Measurements from ENCODE around the gene TAF8. TPM values are rescaled to one million over a fixed set of nuclear protein-coding genes. Genes with fewer than 3 reads are reported as not detected.

TAF8 gene
- total and polyA plus RNA-seq, 3 experiments from 2014 or later, result 20.5 to 42.6 (median 41.7) TPM

DNA sequence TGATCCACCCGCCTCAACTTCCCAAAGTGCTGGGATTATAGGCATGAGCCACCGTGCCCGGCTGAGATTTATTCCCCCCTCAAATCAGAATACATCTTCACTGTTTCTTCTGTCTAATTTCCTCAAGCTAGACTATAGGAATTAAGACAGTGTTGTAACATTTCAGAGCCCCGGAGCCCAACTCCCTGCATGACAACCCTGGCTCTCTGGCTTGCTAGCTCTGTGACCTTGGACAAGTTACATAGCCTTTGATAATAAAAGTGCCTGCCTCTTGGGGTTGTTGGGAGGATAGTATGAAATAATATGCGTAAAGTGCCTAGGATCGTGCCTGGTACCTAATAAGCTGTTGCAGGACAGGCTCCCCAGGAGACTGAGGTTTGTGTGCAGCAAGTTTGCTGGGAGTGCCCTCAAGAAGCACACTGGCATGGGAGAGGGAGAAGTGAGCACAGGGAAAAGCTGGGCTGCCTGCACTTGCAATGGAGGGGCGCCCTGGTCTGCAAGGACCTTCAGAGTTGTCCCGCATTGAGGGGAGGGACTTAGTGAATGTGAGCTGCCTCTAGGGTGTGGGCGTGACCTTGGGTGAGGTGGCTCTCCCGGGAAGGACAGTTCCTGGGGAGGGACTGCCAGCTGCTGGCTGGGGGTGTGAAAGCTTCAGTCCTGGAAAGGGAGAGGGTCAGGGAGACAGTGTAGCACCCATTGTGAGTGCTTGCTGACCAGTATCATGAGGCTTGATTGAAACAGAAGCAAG, 43.4 kb downstream of the TAF8 start:
- Mint-ChIP-seq H3K4me3 (no peak overlapping the region), H3K36me3 (peaks cover 0 to 3% (median 0%) of the 10 kb centered on the region in 3 donors), H3K4me1 (no peaks in the 10 kb centered on the region), H3K27ac (no peak overlapping the region), H3K9me3 (no peaks in the 10 kb centered on the region), H3K27me3 (peaks cover 0 to 3% of the 10 kb centered on the region in 2 donors)
- no peaks in the 10 kb centered on the region for H3K36me3 ChIP-seq (ENCODE audit: insufficient read depth, low read length)
- no peak for DNase-seq
- no peak overlapping the region for H3K27ac ChIP-seq (ENCODE audit: low read depth, low read length)
- H3K4me1 ChIP-seq (ENCODE audit: insufficient read depth, low read length), result no peaks in the 10 kb centered on the region
- no peaks in the 10 kb centered on the region for H3K9me3 ChIP-seq (ENCODE audit: low read length)
- H3K4me3 ChIP-seq (ENCODE audit: low read length), result no peak overlapping the region
- H3K27me3 ChIP-seq (ENCODE audit: insufficient read depth, low read length, poor library complexity, severe bottlenecking), result no peaks in the 10 kb centered on the region
- POLR2A ChIA-PET, result no interaction called here
- CTCF ChIA-PET, result interaction anchor here (1.5 to 1.7 kb wide), 2 partner anchors 11 to 13 kb away, joined by 3 to 8 read pairs; no protein-coding TSS in a partner anchor

DNA sequence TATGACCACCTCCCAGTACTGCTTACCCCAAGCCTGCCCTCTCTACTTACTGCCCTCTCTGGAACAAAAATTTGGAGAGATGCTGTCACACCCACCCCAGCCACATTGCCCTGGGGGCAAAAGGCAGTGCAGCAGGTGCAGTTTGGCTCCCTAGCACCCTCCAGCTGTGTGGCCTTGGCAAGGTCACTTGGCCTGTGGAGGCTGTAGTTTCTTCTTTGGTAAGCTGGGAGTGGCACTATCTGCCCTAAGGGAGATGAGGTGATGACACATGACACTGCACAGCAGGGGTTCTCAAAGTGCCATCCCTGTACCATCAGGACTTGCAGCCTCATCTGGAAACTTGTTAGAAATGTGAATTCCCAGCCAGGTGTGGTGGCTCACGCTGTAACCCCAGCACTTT, 44.8 kb downstream of the TAF8 start:
- H3K4me3 Mint-ChIP-seq, result no peak overlapping the region
- POLR2A ChIA-PET, result no interaction called here

DNA sequence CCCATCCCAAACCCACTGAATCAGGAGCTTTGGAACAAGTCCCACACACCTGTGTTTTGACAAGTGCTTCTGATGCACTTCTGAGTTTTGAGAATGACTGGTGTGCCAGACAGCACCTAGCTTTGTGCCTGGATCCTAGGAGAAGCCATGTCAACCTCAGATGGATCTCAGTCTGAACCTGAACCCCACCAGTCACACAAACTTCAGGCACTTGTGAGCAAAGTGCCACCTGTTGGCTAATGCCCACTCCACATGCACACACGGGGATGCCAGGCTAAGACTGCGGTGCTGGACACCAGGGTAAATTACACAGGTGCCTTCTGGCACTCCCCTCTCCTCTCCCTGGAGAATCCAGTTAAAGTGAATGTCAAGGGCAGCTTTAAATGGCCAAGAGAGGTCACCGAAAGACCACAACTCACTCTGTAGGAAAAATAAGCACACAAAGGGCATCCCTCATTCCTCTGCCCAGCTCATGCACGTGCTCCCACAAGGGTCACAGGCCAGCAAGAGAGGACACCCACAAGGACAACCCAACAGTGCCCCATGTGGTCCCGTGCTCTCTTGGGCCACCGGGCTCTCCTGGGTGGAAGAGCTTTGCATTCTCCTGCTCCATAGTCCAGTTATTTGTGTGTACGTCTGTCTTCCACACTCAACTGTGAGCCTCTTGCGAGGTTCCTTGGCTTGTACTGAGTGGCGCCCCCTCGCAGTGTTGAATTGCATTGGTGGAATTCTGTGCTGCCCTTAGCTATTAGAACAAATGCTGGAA, 45.6 kb downstream of the TAF8 start:
- Mint-ChIP-seq H3K27ac (peak overlapping the region in 1 of 8 donors; percentile 38), H3K4me1 (peaks cover 0 to 6% (median 0%) of the 10 kb centered on the region in 3 donors), H3K36me3 (peaks cover 0 to 3% (median 0%) of the 10 kb centered on the region in 3 donors), H3K27me3 (peaks cover 0 to 3% of the 10 kb centered on the region in 2 donors), H3K9me3 (no peaks in the 10 kb centered on the region), H3K4me3 (no peak overlapping the region)
- Histone ChIP-seq H3K4me1 (ENCODE audit: insufficient read depth, low read length) (no peaks in the 10 kb centered on the region), H3K9me3 (ENCODE audit: low read length) (no peaks in the 10 kb centered on the region), H3K27ac (ENCODE audit: low read depth, low read length) (no peak overlapping the region), H3K27me3 (ENCODE audit: insufficient read depth, low read length, poor library complexity, severe bottlenecking) (no peaks in the 10 kb centered on the region), H3K36me3 (ENCODE audit: insufficient read depth, low read length) (no peaks in the 10 kb centered on the region), H3K4me3 (ENCODE audit: low read length) (no peak overlapping the region)
- ChIA-PET CTCF (interaction anchor here (2.0 to 2.3 kb wide), 2 partner anchors 9 to 309 kb away, joined by 5 to 18 read pairs; partner anchors contain the start of gene TOMM6), POLR2A (no interaction called here)
- DNase-seq, result no peak

More for the DNA sequence above, 44.8 kb downstream of the TAF8 start:
- no peak for DNase-seq
- Histone ChIP-seq H3K9me3 (ENCODE audit: low read length) (no peaks in the 10 kb centered on the region), H3K4me3 (ENCODE audit: low read length) (no peak overlapping the region), H3K27ac (ENCODE audit: low read depth, low read length) (no peak overlapping the region), H3K36me3 (ENCODE audit: insufficient read depth, low read length) (no peaks in the 10 kb centered on the region), H3K27me3 (ENCODE audit: insufficient read depth, low read length, poor library complexity, severe bottlenecking) (no peaks in the 10 kb centered on the region), H3K4me1 (ENCODE audit: insufficient read depth, low read length) (no peaks in the 10 kb centered on the region)
- peaks cover 0 to 4% (median 0%) of the 10 kb centered on the region in 3 donors for H3K4me1 Mint-ChIP-seq
- H3K27me3 Mint-ChIP-seq, result peaks cover 0 to 3% of the 10 kb centered on the region in 2 donors
- H3K36me3 Mint-ChIP-seq, result peaks cover 0 to 3% (median 0%) of the 10 kb centered on the region in 3 donors
- H3K27ac Mint-ChIP-seq, result no peak overlapping the region
- CTCF ChIA-PET, result interaction anchor here (2.0 kb wide), 1 partner anchor 10 kb away, joined by 18 read pairs; no protein-coding TSS in a partner anchor
- H3K9me3 Mint-ChIP-seq, result no peaks in the 10 kb centered on the region

DNA sequence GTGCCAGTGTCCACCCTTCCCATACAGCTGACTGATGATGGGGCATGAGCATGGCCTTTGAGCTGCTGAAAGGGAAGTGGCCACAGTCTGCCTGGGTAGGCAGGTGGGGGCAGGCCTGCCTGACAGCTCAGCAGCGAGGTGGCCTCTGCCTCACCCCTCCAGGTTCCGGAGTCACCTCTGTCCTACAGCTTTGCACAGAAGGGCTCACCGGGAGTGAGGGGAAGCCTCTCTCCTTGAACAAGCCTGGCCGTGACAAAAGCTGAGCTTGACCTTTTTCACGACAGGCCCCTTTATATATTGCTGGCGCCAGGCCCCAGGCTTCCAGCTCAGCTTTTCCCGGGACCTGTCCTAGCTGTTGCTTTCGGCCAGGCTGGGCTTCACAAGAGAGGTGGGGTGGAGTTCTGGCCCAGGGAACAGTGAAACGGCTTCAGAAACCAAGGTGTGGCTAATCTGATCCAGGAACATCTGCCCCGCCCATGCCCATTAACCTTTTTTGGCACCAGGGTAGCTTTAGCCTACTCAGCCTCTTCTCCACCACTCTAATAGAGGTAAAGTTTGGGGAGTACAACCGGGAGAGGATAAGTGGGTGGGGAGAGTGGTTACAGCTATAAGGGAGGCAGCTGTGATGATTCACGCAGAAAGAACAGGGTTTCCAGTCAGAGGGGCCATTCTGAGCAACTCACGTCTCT, 49.2 kb downstream of the TAF8 start:
- CTCF ChIA-PET, result interaction anchor here (1.1 to 1.3 kb wide), 2 partner anchors 9 to 10 kb away, joined by 3 read pairs; no protein-coding TSS in a partner anchor
- no peaks in the 10 kb centered on the region for H3K9me3 Mint-ChIP-seq
- peaks cover 0 to 3% of the 10 kb centered on the region in 2 donors for H3K27me3 Mint-ChIP-seq
- peak overlapping the region in 1 of 8 donors; percentile 33 for H3K27ac Mint-ChIP-seq
- POLR2A ChIA-PET, result no interaction called here
- Histone ChIP-seq H3K36me3 (ENCODE audit: insufficient read depth, low read length) (no peaks in the 10 kb centered on the region), H3K9me3 (ENCODE audit: low read length) (no peaks in the 10 kb centered on the region), H3K27me3 (ENCODE audit: insufficient read depth, low read length, poor library complexity, severe bottlenecking) (no peaks in the 10 kb centered on the region), H3K4me3 (ENCODE audit: low read length) (no peak overlapping the region), H3K4me1 (ENCODE audit: insufficient read depth, low read length) (peaks cover 6% of the 10 kb centered on the region), H3K27ac (ENCODE audit: low read depth, low read length) (peak overlapping the region; percentile 44)
- peaks cover 7 to 14% (median 7%) of the 10 kb centered on the region in 3 donors for H3K4me1 Mint-ChIP-seq
- H3K4me3 Mint-ChIP-seq, result no peak overlapping the region
- no peak for DNase-seq
- peaks cover 0 to 3% (median 0%) of the 10 kb centered on the region in 3 donors for H3K36me3 Mint-ChIP-seq

DNA sequence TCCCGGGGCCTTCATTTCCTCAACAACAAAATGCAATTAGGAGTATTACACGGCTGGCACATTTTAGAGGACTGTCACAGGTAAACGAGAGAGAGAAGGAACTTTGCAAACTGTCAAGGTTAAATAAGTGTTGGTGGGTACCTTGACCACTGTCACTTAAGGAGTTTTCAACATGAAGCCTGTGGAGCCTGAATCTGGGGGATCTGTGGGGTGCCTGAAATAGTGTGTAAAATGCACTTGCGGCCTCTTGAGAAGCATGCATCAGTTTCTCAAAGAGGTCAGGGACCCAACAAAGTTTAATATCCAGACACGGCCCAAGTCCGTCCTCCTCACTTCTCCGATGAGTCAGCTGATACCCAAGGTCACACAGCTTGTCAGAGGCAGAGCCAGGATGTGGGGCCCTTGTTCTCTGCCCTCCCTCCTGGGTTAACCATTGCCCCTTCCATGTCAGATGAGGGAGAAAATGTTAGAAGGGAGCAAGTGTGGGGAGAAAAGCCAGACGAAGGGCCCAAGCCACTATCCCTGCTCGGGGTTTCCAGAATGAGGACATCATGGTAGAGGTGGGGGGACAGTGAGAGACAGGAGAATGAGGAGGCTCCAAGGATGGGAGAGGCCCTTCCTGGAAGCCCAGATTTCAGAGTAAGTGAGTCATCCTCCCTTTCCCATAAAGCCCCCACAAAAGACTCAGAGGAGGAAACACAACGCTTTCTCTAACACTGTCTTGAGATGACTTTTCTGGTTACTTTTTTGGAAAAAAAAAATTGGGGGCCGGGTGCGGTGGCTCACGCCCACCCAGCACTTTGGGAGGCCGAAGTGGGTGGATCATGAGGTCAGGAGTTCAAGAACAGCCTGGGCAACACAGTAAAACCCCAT, 49.9 kb downstream of the TAF8 start:
- CTCF ChIA-PET, result interaction anchor here (1.1 to 1.3 kb wide), 2 partner anchors 9 to 11 kb away, joined by 3 read pairs; no protein-coding TSS in a partner anchor
- POLR2A ChIA-PET, result no interaction called here
- no peak for DNase-seq

DNA sequence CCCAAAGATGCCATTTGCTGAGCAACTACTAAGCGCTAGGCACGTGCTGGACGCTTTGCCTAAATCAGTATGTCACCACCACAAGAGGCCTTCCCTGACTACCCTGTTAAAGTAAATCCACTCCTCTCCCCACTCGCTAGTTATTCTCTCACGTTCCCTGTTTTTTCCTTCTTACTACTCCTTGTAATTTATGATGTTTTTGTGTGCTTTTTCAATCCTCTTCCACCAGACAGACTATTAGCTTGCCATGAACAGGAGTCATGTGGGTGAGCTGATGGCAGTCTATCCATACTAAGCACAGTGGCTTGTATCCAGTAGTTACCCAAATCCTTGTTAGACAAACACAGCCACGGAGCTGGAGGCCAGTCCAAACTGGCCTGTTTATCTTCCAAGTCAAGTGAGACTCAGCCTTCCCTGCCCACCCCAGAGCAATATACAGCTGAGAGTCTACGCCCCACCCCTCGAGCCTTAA, 50.9 kb downstream of the TAF8 start:
- Mint-ChIP-seq H3K36me3 (peaks cover 0 to 3% (median 0%) of the 10 kb centered on the region in 3 donors), H3K27ac (peak overlapping the region in 1 of 8 donors; percentile 14), H3K27me3 (peaks cover 0 to 2% of the 10 kb centered on the region in 2 donors), H3K4me1 (peaks cover 7 to 14% (median 7%) of the 10 kb centered on the region in 3 donors), H3K4me3 (peak overlapping the region in 1 of 7 donors; percentile 61), H3K9me3 (no peaks in the 10 kb centered on the region)
- no peaks in the 10 kb centered on the region for H3K9me3 ChIP-seq (ENCODE audit: low read length)
- CTCF ChIA-PET, result interaction anchor here (0.7 kb wide), 1 partner anchor 165 kb away, joined by 3 read pairs; no protein-coding TSS in a partner anchor
- H3K27me3 ChIP-seq (ENCODE audit: insufficient read depth, low read length, poor library complexity, severe bottlenecking), result no peaks in the 10 kb centered on the region
- no peak for DNase-seq
- H3K27ac ChIP-seq (ENCODE audit: low read depth, low read length), result no peak overlapping the region
- POLR2A ChIA-PET, result no interaction called here
- no peak overlapping the region for H3K4me3 ChIP-seq (ENCODE audit: low read length)
- peaks cover 6% of the 10 kb centered on the region for H3K4me1 ChIP-seq (ENCODE audit: insufficient read depth, low read length)
- no peaks in the 10 kb centered on the region for H3K36me3 ChIP-seq (ENCODE audit: insufficient read depth, low read length)

More for the DNA sequence above, 49.9 kb downstream of the TAF8 start:
- peaks cover 6% of the 10 kb centered on the region for H3K4me1 ChIP-seq (ENCODE audit: insufficient read depth, low read length)
- peak overlapping the region in 1 of 8 donors; percentile 33 for H3K27ac Mint-ChIP-seq
- H3K4me3 Mint-ChIP-seq, result no peak overlapping the region
- peaks cover 0 to 3% of the 10 kb centered on the region in 2 donors for H3K27me3 Mint-ChIP-seq
- peaks cover 7 to 14% (median 7%) of the 10 kb centered on the region in 3 donors for H3K4me1 Mint-ChIP-seq
- peaks cover 0 to 3% (median 0%) of the 10 kb centered on the region in 3 donors for H3K36me3 Mint-ChIP-seq
- no peaks in the 10 kb centered on the region for H3K27me3 ChIP-seq (ENCODE audit: insufficient read depth, low read length, poor library complexity, severe bottlenecking)
- no peaks in the 10 kb centered on the region for H3K36me3 ChIP-seq (ENCODE audit: insufficient read depth, low read length)
- no peaks in the 10 kb centered on the region for H3K9me3 ChIP-seq (ENCODE audit: low read length)
- no peak overlapping the region for H3K4me3 ChIP-seq (ENCODE audit: low read length)
- H3K27ac ChIP-seq (ENCODE audit: low read depth, low read length), result peak overlapping the region; percentile 44
- no peaks in the 10 kb centered on the region for H3K9me3 Mint-ChIP-seq

DNA sequence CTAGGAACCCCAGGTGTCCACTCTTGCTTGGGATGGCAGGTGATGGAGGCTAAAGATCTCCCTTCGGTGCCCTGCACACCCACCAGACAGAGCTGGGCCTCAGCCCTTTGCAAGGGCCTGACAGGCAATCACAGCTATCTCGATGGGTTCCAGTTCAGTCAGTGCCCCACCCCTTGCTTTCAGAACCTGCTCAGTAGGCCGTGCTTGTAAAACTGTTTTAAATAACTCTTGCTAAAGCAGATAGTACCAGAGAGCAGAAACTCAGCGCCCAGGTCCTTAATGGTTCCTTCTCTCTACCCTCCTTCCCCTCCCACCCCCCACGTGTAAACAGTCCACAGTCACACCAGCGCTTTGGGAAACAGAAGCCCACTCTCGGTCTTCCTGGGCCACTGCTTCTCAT, 52.9 kb downstream of the TAF8 start:
- Mint-ChIP-seq H3K27ac (no peak overlapping the region), H3K4me1 (peaks cover 7 to 14% (median 7%) of the 10 kb centered on the region in 3 donors)

More for the DNA sequence above, 52.9 kb downstream of the TAF8 start:
- peaks cover 0 to 3% (median 0%) of the 10 kb centered on the region in 3 donors for H3K36me3 Mint-ChIP-seq
- H3K27ac ChIP-seq (ENCODE audit: low read depth, low read length), result no peak overlapping the region
- H3K27me3 Mint-ChIP-seq, result no peaks in the 10 kb centered on the region
- no peaks in the 10 kb centered on the region for H3K36me3 ChIP-seq (ENCODE audit: insufficient read depth, low read length)
- H3K27me3 ChIP-seq (ENCODE audit: insufficient read depth, low read length, poor library complexity, severe bottlenecking), result no peaks in the 10 kb centered on the region
- ChIA-PET CTCF (interaction anchor here (1.1 to 3.0 kb wide), 17 partner anchors 8 to 445 kb away, joined by 3 to 29 read pairs (median 7); partner anchors contain the start of genes BYSL, MED20, MRPS10 and TAF8), POLR2A (interaction anchor here (1.3 kb wide), 1 partner anchor 53 kb away, joined by 4 read pairs; the partner anchor contains the start of gene TAF8)
- H3K4me3 ChIP-seq (ENCODE audit: low read length), result no peak overlapping the region
- DNase-seq, result no peak
- peak overlapping the region in 6 of 7 donors; percentile 45 to 85 (median 73) for H3K4me3 Mint-ChIP-seq
- peaks cover 6% of the 10 kb centered on the region for H3K4me1 ChIP-seq (ENCODE audit: insufficient read depth, low read length)
- H3K9me3 Mint-ChIP-seq, result no peaks in the 10 kb centered on the region
- H3K9me3 ChIP-seq (ENCODE audit: low read length), result no peaks in the 10 kb centered on the region

Measured in CD8-positive, alpha-beta memory T cell (primary cell).